Measurements from ENCODE around the gene MTF2. TPM values are rescaled to one million over a fixed set of nuclear protein-coding genes. Genes with fewer than 3 reads are reported as not detected.
"Not testable (repeated sequence)": the region's sequence is repeated elsewhere in the genome, so short reads cannot be mapped to it uniquely, and the experiment has no call there.

MTF2 gene
- 33.2 TPM for total RNA-seq

GRCh38 chr1:93078986-93079654 is at the start of gene MTF2:
TSS of gene MTF2 (plus strand) at chr1:93079283. CDS start at chr1:93079527, 244 bp downstream.
- peak; percentile 96 for DNase-seq (ENCODE audit: low spot score)

GRCh38 chr1:93029317-93029716 is 49.8 kb upstream of the MTF2 start:
- DNase-seq (ENCODE audit: low spot score) = no peak

DNA sequence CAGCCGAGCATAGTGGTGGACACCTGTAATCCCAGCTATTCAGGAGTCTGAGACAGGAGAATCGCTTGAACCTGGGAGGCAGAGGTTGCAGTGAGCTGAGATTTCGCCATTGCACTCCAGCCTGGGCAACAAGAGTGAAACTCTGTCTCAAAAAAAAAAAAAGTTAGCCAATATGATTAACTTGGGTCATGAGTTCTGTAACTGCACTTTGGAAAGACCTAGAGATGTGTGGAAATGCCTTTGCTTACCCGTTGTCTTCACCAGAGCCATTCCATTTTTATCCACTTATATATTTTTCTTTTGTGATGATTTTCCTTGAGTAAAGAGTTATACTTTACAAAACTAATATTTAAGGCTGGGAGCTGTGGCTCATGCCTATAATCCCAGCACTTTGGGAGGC is 48.9 kb upstream of the MTF2 start:
- DNase-seq (ENCODE audit: low spot score) = not testable (repeated sequence)

- no peak for DNase-seq (ENCODE audit: low spot score)
These were observed 47.4 kb upstream of the MTF2 start for GRCh38 chr1:93031711-93032110.

DNA sequence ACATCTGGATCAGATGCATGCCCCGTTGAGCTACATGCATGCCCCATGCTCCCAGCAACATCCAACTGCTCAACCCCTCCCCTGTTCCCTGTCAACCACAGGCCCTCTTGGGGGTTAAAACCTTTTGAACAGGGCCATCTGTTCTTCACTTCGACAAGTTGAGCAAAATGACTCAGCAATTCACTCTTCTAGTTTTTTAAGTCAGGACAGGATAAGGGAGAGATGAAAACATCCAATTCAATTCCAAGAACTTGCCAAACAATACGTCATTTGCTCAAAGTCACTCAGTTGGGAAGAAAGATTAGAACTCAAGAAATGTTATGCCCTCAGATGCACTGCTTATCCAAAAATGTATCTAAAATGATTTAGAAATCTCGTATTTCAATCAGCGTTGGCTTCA is 46.1 kb upstream of the MTF2 start:
- DNase-seq (ENCODE audit: low spot score) = no peak

- DNase-seq (ENCODE audit: low spot score) = no peak
These were observed 45.3 kb upstream of the MTF2 start for GRCh38 chr1:93033785-93034184.

- no peak for DNase-seq (ENCODE audit: low spot score)
These were observed 44.7 kb upstream of the MTF2 start for GRCh38 chr1:93034397-93034796.

GRCh38 chr1:93036672-93037071 is 42.4 kb upstream of the MTF2 start:
- DNase-seq (ENCODE audit: low spot score) = no peak

- no peak for DNase-seq (ENCODE audit: low spot score)
These were observed 36.7 kb upstream of the MTF2 start for GRCh38 chr1:93042187-93043056.

DNA sequence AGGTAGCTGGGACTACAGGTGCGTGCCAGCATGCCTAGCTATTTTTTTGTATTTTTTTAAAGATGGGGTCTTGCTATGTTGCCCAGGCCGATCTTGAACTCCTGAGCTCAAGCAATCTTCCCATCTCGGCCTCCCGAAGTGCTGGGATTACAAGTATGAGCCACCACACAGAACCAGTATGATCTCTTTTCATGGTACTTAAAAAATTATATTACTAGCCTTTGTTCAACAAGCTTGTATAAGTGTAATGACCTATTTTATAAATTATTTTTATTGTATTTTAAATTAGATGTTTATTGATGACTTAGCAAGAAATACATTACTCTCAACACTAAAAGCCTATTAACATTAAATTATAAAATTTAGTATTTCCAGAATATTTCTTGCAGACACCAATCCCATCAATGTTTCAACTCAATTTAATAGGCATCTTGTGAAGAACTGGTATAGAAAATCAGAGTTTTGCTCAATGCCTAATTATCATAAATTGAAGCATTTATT is 36.0 kb upstream of the MTF2 start:
- DNase-seq (ENCODE audit: low spot score) = no peak

- DNase-seq (ENCODE audit: low spot score) = no peak
These were observed 31.5 kb upstream of the MTF2 start for GRCh38 chr1:93047618-93048017.

DNA sequence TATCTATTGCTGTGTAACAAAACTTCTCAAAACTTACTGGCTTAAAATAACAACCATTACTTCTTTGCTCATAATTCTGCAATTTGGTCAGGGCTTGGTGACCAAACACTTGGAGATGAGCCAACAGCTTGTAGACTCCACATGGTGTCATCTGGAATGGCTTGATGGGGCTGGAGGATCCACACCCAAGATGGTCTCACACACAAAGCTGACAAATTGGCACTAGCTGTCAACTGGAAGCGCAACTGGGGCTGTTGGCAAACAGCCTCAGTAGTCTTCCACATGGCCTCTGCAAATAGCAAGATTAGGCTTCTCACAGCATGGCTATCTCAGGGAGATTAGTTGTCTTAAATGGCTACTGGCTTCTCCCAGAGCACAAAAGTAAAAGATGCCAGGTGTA is 27.1 kb upstream of the MTF2 start:
- DNase-seq (ENCODE audit: low spot score) = no peak

DNA sequence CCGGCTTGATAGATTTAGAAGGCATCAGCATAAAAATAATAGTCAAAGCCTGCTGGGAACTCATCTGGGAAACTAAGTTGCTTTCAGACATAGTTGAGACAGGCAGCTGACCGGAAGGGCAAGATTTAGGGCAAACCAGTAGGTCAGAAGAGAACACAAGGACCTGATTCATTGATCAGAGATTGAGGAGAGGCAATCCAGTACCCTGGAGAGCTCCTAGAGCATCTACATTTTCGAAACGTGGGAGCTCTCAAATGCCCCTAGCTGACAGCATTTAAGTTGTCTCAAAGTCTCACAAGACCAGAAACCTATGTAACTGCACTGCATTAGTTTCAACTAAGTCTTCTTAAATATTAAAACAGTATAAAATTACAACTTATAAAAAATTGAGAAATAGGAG is 22.9 kb upstream of the MTF2 start:
- DNase-seq (ENCODE audit: low spot score) = no peak

DNA sequence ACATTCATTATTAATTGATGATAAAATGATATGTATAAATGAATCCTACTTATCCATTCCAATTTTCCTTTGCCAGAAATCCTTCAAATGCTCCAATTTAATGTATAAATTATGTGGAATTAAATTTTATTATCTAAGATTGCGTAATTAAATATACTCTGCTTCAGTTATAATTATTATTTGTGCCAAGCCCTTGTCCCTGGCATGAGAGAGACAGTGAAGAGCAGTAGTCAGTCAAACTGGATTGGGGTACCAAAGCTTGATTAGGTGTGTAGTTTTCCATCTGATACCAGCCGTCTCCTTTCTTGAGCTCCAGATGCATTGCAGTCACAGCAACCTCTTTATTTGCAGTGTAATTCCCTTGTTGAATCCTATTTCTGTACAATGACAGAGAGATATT is 22.4 kb upstream of the MTF2 start:
- DNase-seq (ENCODE audit: low spot score) = no peak

DNA sequence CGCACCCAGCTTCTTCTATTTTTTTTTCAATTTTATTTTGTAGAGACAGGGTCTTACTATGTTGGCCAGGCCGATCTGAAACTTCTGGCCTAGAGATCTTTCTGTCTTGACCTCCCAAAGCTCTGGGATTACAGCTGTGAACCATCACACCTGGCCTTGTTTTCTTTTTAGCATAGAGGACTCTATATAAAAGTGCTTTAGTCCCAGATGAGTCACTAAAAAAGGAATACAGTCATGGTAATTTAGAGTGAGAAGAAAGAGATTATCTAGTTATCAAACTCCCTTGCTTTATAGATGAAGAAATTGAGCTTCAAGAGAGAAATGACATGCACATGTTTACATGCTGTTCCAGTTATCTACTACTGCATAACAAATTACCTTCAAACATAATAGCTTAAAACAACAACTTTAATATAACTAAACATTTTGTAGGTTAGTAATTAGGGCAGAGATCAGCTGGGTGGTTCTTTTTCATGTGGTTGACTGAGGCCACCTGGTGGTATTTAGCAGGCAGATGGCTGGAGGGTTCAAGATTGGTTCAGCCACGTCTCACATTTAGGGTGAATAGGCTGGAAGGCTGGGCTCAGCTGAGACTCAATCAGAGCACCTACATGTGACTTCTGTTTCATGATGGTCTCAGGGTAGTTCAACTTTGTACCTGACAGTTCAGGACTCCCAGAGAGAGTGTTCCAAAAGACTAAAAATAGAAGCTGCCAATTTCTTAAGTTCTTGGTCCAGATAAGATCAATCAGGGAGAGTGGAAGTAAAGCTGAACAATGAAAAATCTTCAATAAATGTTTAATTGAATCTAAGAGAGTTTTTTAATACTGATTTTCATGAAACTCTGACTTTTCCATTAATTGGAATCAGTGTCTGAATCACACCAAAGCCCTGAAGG is 16.9 kb upstream of the MTF2 start:
- DNase-seq (ENCODE audit: low spot score) = no peak

- no peak for DNase-seq (ENCODE audit: low spot score)
These were observed 2.8 kb upstream of the MTF2 start for GRCh38 chr1:93076268-93076667.

DNA sequence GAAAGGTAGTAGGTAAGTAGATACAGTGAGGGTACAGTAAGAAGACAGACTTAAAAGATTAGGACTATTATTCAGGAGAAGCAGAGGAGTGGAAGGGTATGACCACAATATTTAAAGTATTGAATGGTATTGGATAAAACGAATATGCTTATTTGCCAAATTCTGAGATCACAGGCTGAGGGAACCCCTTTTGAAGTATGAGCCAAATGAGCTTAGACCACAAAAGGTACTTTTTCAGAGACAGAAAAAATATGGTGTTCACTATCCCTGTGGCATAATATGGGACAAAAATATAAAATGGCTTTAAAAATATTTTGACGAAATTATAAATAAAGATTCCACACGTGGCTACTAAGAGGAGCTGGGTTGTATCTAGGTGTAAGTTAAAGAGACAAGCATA is 880 bp upstream of the MTF2 start:
- no peak for DNase-seq (ENCODE audit: low spot score)

DNA sequence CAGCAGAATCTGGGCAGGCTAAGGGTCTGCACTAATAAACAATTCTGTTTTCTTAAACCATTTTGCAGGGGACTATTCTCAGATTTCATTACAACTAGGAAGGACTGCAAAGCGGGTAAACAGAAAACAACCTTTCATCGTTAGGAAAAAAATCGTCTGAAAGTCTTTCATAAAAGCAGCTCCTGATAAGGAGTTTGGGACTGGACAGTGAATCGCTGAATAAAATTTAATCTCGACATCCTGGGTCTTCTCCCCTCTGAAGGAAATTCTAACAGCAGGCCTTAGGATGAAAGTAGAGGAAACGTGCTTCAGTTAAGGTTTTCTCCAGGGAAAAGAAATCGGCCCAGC is 471 bp upstream of the MTF2 start:
- no peak for DNase-seq (ENCODE audit: low spot score)

- DNase-seq (ENCODE audit: low spot score) = no peak
These were observed 630 bp downstream of the MTF2 start for GRCh38 chr1:93079685-93080141.

GRCh38 chr1:93080179-93080823 is 1.2 kb downstream of the MTF2 start:
- DNase-seq (ENCODE audit: low spot score) = no peak

DNA sequence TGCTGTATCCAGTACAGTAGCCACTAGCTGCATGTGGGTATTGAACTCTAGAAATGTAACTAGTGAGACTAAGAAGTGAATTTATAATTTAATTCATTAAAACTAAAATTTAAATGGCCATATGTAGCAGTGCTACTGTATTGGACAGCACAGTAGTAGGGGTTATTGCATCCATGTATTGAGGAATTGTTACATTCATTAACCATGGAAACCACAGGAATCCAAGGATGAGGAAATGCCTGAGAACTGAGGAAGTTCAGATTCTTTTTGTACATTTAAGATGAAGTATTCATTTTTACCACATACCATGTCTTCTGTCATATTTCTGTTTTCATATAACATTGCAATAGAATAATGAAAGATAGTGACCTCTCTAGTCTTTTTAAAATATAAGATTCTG is 2.6 kb downstream of the MTF2 start:
- DNase-seq (ENCODE audit: low spot score) = no peak

DNA sequence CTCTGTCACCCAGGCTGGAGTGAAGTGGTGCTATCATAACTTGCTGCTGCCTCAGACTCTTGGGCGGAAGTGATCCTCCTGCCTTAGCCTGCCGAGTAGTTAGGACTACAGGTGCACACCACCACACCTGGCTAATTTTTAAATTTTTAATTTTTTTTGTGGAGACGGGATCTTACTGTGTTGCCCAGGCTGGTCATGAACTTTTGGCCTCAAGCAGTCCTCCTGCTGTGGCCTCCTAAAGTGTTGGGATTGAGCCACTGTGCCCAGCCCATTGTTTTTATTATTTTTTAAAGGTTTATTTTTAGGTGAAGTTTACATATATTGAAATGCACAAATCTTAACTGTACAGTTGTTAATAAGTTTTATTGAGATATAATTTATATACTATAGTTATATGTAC is 3.2 kb downstream of the MTF2 start:
- DNase-seq (ENCODE audit: low spot score) = no peak
